K562 (cell line): ENCODE data around the gene LEMD1. TPM values are rescaled to one million over a fixed set of nuclear protein-coding genes. Genes with fewer than 3 reads are reported as not detected.

Experiments
- ATAC-seq: fragments of 200-7000 bp; cut with Tn5 transposase; 3 replicates; pipeline ENCODE4 v1.9.1; 2020; ENCODE audit warnings: moderate library complexity
- BruUV-seq: library from RNA; stranded (reverse); fragments of 400-500 nt; replicated peaks from 2 replicates; lab custom pipeline; 2021; lab: Mats Ljungman, UMichigan
- CTCF ChIA-PET: fragments of 300-600 bp; formaldehyde crosslinking; extraction: SDS; loops from one replicate; lab custom pipeline; 2021; ENCODE audit warnings: low intra/inter-chr PET ratio; lab: Yijun Ruan, JAX
- POLR2A ChIA-PET: fragments of 300-600, 350-650 bp; sonication (Branson Sonifier 250); formaldehyde crosslinking; extraction: SDS; loops from one replicate; lab custom pipeline; 2021; ENCODE audit warnings: antibody characterized with exemption, inconsistent platforms; lab: Yijun Ruan, JAX
- DNase-seq, 4 experiments: peaks; one replicate each; pipeline versions ENCODE4 v3.0.0 to v3.0.0-alpha.2; 2011 to 2018; ENCODE audit warnings: low spot score in 3 of 4, mixed read lengths in 3 of 4; ENCODE audit errors: extremely low read depth in 1 of 4
- FAIRE-seq: peaks from 2 replicates; lab custom pipeline; 2011; peaks lifted over from hg19 to GRCh38; lab: Jason Lieb, UNC
- H2AFZ ChIP-seq: 2 replicates; pipeline ENCODE4 v1.6.0; 2011; ENCODE audit warnings: low read depth, low read length, control low read depth, inconsistent platforms
- H3K27ac ChIP-seq: fragments of 200-600 bp; 3 replicates; pipeline ENCODE4 v1.8.0; 2011; ENCODE audit warnings: low read depth, mild to moderate bottlenecking, control low read depth, inconsistent platforms, low read length, moderate library complexity, mixed read lengths; ENCODE audit errors: extremely low read depth
- H3K27me3 ChIP-seq, 2 experiments: fragments of 300-600 bp in 1 of 2; 2 replicates in 1 of 2; 3 replicates in 1 of 2; pipeline versions ENCODE4 v1.6.0 to v1.8.0; 2011; ENCODE audit warnings: inconsistent platforms in 2 of 2, low read length in 2 of 2, mild to moderate bottlenecking in 1 of 2, mixed read lengths in 1 of 2, moderate library complexity in 1 of 2; ENCODE audit not compliant: control insufficient read depth in 2 of 2, insufficient read depth in 2 of 2
- H3K36me3 ChIP-seq: fragments of 300-600 bp; 3 replicates; pipeline ENCODE4 v1.8.0; 2011; ENCODE audit warnings: mild to moderate bottlenecking, low read length, inconsistent platforms; ENCODE audit not compliant: control insufficient read depth, insufficient read depth
- H3K4me1 ChIP-seq, 2 experiments: fragments of 200-600 bp in 1 of 2; replicated peaks in 1 of 2; 2 replicates in 1 of 2; 3 replicates in 1 of 2; pipeline versions ENCODE4 v1.5.1 to v1.8.0; 2011; ENCODE audit warnings: inconsistent platforms in 2 of 2, low read length in 2 of 2, mild to moderate bottlenecking in 1 of 2, mixed read lengths in 1 of 2, moderate library complexity in 1 of 2; ENCODE audit not compliant: control insufficient read depth in 2 of 2, insufficient read depth in 2 of 2
- H3K4me2 ChIP-seq: 2 replicates; pipeline ENCODE4 v1.6.1; 2011; ENCODE audit warnings: low read length, control low read depth, inconsistent platforms, mixed read lengths; ENCODE audit not compliant: insufficient read depth
- H3K4me3 ChIP-seq: fragments of 200-600 bp; sonication (generic), shearing (Covaris generic); 2 replicates; pipeline ENCODE4 v1.5.1; 2016; ENCODE audit warnings: control low read depth, inconsistent platforms
- H3K79me2 ChIP-seq: fragments of 200-600 bp; 3 replicates; pipeline ENCODE4 v1.8.0; 2011; ENCODE audit warnings: low read length, inconsistent platforms; ENCODE audit not compliant: control insufficient read depth, insufficient read depth
- H3K9ac ChIP-seq, 2 experiments: 2 replicates each; pipeline versions ENCODE4 v1.6.0 to v1.6.1; 2011; ENCODE audit warnings: low read depth in 2 of 2, low read length in 2 of 2, control low read depth in 1 of 2, inconsistent platforms in 1 of 2, mild to moderate bottlenecking in 1 of 2, mixed read lengths in 1 of 2; ENCODE audit not compliant: insufficient read depth in 1 of 2
- H3K9me1 ChIP-seq: one replicate; pipeline ENCODE4 v1.6.0; 2011; ENCODE audit warnings: inconsistent platforms, mild to moderate bottlenecking, low read length, moderate library complexity; ENCODE audit not compliant: control insufficient read depth, insufficient read depth
- H3K9me3 ChIP-seq: replicated peaks from 2 replicates; pipeline ENCODE4 v1.5.1; 2011; ENCODE audit warnings: low read depth, low read length, inconsistent platforms; ENCODE audit not compliant: control insufficient read depth, insufficient read depth
- H4K20me1 ChIP-seq: replicated peaks from 2 replicates; pipeline ENCODE4 v1.6.1; 2011; ENCODE audit warnings: low read length, inconsistent platforms, mixed read lengths; ENCODE audit not compliant: control insufficient read depth, insufficient read depth
- BACH1 ChIP-seq: fragments of 200-800 bp; sonication (Bioruptor generic); IDR thresholded peaks from 2 replicates; pipeline ENCODE4 v1.6.1; 2016; ENCODE audit warnings: missing genetic modification characterization, missing compliant biosample characterization
- EGR1 ChIP-seq: fragments of 450-650 bp; conservative IDR thresholded peaks from 2 replicates; pipeline ENCODE4 v1.6.1; 2017; ENCODE audit warnings: mild to moderate bottlenecking
- KDM4B ChIP-seq, 2 experiments: fragments of 450-650 bp in 1 of 2; sonication (generic) in 1 of 2; IDR thresholded peaks; 2 replicates each; pipeline ENCODE4 v1.6.1; 2016 to 2017; ENCODE audit warnings: borderline replicate concordance in 2 of 2, antibody characterized with exemption in 1 of 2, low read depth in 1 of 2, mild to moderate bottlenecking in 1 of 2
- KDM5B ChIP-seq: fragments of 200-600 bp; sonication (generic); IDR thresholded peaks from 2 replicates; pipeline ENCODE4 v1.6.1; 2012; ENCODE audit warnings: low read depth, mild to moderate bottlenecking, moderate library complexity, low read length, control low read depth, inconsistent platforms; ENCODE audit not compliant: insufficient replicate concordance
- LCOR ChIP-seq: sonication (generic); formaldehyde crosslinking; IDR thresholded peaks from 2 replicates; pipeline ENCODE4 v1.8.0; 2022; ENCODE audit warnings: mild to moderate bottlenecking, missing genetic modification reagents
- RBM39 ChIP-seq: fragments of 200-400 bp; formaldehyde crosslinking; optimal IDR thresholded peaks from 2 replicates; pipeline ENCODE3; 2018; ENCODE audit warnings: low read depth, low read length
- SAFB ChIP-seq: fragments of 200-400 bp; formaldehyde crosslinking; IDR thresholded peaks from 2 replicates; pipeline ENCODE4 v1.6.1; 2017; ENCODE audit warnings: low read depth, low read length, borderline replicate concordance
- SRF ChIP-seq, 2 experiments: fragments of 250-450, 450-650 bp in 1 of 2; sonication (Bioruptor Pico) in 1 of 2; sonication (generic) in 1 of 2; formaldehyde crosslinking; IDR thresholded peaks; 2 replicates each; pipeline versions ENCODE4 v1.5.0 to v1.5.1; 2020 to 2022; ENCODE audit warnings: mild to moderate bottlenecking in 1 of 2, missing genetic modification reagents in 1 of 2
- WGBS: fragments of 100-300 bp; shearing (Covaris generic); methylation state at CpG from one replicate; pipeline ENCODE4 v1.1.6; 2016; ENCODE audit warnings: low coverage, mixed read lengths; ENCODE audit not compliant: insufficient coverage; ENCODE audit errors: missing lambda C conversion rate; 5-methylcytosine and 5-hydroxymethylcytosine counted together
- in situ Hi-C: fragments of 300-500 bp; cut with MboI; formaldehyde crosslinking; loops from 4 replicates; pipeline ENCODE4 v1.15.0; 2018; ENCODE audit warnings: inconsistent platforms, mixed read lengths
- intact Hi-C: fragments of 100-400 bp; cut with micrococcal nuclease; formaldehyde crosslinking; loops from 2 replicates; pipeline ENCODE4 v1.14.2; 2022
- polyA plus RNA-seq, 8 experiments: library from polyadenylated mRNA; depleted of rRNA in 4 of 8; stranded (reverse) in 5 of 8; unstranded in 3 of 8; fragments of >200 nt; fragmentation: Nextera tagmentation in 2 of 8; fragmentation: Illumina TruSeq in 1 of 8; extraction: Ambion mirVana in 2 of 8; extraction: Trizol in 1 of 8; gene quantifications; 2 replicates each; pipeline versions ENCODE4 v1.2.1 to v1.2.3, GENCODE V29; 2011 to 2014; ENCODE audit warnings: inconsistent platforms in 1 of 8, missing spikeins in 1 of 8
- total RNA-seq, 7 experiments: library from RNA; depleted of rRNA in 6 of 7; stranded (reverse); fragments of >200 nt in 6 of 7; fragmentation: Illumina TruSeq in 2 of 7; extraction: Trizol in 2 of 7; gene quantifications; 2 replicates each; pipeline versions ENCODE4 v1.2.1 to v1.2.3, GENCODE V29; 2011 to 2021; ENCODE audit warnings: low replicate concordance in 1 of 7
- TF ChIP-seq, protein P1 (sequence below), 2 experiments: fragments of 150-350 bp in 1 of 2; IDR thresholded peaks; 2 replicates each; pipeline ENCODE4 v1.6.1; 2012 to 2016; ENCODE audit warnings: low read depth in 2 of 2, low read length in 2 of 2, mild to moderate bottlenecking in 1 of 2, moderate library complexity in 1 of 2
- TF ChIP-seq, protein P2 (sequence below): fragments of 450-650 bp; IDR thresholded peaks from 2 replicates; pipeline ENCODE4 v1.6.1; 2017; ENCODE audit warnings: antibody characterized with exemption, mild to moderate bottlenecking
- TF ChIP-seq, protein P3 (sequence below): fragments of 450-650 bp; formaldehyde crosslinking; IDR thresholded peaks from 2 replicates; pipeline ENCODE4 v1.4.0; 2022; ENCODE audit warnings: mild to moderate bottlenecking, moderate library complexity

Gene LEMD1
- total and polyA plus RNA-seq, 9 of the 15 experiments (the other 6 are each of a cell fraction or from before 2014, with no cell fraction given): 0.11 to 2.4 (median 0.57) TPM; not detected in 1

DNA sequence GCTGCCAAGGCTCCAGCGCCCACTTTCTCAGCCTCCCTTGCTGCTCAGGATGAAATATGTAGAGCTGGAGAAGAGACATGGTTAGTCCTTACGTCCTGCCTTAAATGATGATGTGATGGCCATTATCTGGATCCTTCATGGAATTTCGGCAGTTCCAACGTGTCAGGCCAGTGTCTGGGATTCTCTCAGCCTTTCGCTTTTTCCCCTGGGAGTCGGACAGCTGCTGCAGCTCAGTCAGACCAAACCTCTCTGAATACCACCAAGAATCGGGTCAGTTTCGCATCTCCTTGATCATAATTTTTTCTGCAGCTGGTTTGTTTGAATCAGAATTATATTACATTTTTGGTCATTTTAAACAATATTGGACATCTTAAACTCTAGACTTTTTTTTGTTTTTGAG is 42.8 kb downstream of the LEMD1 start (continued):
- TF ChIP-seq, protein P1, sequence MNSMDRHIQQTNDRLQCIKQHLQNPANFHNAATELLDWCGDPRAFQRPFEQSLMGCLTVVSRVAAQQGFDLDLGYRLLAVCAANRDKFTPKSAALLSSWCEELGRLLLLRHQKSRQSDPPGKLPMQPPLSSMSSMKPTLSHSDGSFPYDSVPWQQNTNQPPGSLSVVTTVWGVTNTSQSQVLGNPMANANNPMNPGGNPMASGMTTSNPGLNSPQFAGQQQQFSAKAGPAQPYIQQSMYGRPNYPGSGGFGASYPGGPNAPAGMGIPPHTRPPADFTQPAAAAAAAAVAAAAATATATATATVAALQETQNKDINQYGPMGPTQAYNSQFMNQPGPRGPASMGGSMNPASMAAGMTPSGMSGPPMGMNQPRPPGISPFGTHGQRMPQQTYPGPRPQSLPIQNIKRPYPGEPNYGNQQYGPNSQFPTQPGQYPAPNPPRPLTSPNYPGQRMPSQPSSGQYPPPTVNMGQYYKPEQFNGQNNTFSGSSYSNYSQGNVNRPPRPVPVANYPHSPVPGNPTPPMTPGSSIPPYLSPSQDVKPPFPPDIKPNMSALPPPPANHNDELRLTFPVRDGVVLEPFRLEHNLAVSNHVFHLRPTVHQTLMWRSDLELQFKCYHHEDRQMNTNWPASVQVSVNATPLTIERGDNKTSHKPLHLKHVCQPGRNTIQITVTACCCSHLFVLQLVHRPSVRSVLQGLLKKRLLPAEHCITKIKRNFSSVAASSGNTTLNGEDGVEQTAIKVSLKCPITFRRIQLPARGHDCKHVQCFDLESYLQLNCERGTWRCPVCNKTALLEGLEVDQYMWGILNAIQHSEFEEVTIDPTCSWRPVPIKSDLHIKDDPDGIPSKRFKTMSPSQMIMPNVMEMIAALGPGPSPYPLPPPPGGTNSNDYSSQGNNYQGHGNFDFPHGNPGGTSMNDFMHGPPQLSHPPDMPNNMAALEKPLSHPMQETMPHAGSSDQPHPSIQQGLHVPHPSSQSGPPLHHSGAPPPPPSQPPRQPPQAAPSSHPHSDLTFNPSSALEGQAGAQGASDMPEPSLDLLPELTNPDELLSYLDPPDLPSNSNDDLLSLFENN (IDR thresholded peaks at IDR 0.05; ENCODE audit: low read depth in 2 of 2, low read length in 2 of 2): no peak
- no peak for TF ChIP-seq LCOR

DNA sequence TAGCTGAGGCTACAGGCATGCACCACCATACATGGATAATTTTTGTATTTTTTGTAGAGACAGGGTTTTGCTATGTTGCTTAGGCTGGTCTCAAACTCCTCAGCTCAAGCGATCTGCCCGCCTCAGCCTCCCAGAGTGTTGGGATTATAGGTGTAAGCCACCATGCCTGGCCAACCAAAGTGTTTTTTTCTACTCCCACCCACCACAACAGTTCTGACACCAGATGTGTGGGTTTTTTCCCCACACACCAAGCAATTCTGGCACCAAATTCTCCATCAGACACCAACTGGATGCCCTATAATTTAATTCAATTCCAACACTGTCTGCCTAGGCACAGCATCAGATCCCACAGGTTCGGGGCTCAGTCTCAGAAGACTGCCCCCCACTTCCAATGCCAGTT is 44.5 kb downstream of the LEMD1 start:
- no peak overlapping the region for H3K9ac ChIP-seq
- in situ Hi-C loops (no loop called here), intact Hi-C loops (no loop called here)
- H4K20me1 ChIP-seq: peaks cover 3% of the 10 kb centered on the region
- H3K79me2 ChIP-seq: no peaks in the 10 kb centered on the region
- H3K27ac ChIP-seq: no peak overlapping the region
- no peaks in the 10 kb centered on the region for H3K9me1 ChIP-seq
- H2AFZ ChIP-seq: no peak overlapping the region
- no TSS peak for BruUV-seq
- CTCF ChIA-PET: no interaction called here
- H3K4me2 ChIP-seq: no peak overlapping the region
- ATAC-seq (no peak), DNase-seq (no peak), FAIRE-seq (no peak)
- peaks cover 0 to 2% of the 10 kb centered on the region in 2 experiments; a peak in 1 of 5 replicates for H3K4me1 ChIP-seq
- no peaks in the 10 kb centered on the region for H3K36me3 ChIP-seq
- H3K9me3 ChIP-seq: no peaks in the 10 kb centered on the region; the same call in 1 of the 2 replicates
- POLR2A ChIA-PET: interaction anchor here (0.5 kb wide), 1 partner anchor 31 kb away, joined by 3 read pairs; no protein-coding TSS in a partner anchor
- WGBS: 0% methylated on average over 3 of the region's 3 CpGs
- H3K27me3 ChIP-seq: peaks cover 52 to 73% of the 10 kb centered on the region in 2 experiments
- H3K4me3 ChIP-seq: no peak overlapping the region
- TF ChIP-seq SAFB (no peak), RBM39 (no peak), KDM5B (no peak), SRF (CRISPR knock-in tag; IDR thresholded peaks at IDR 0.05) (no peak), EGR1 (no peak), KDM4B (IDR thresholded peaks at IDR 0.05; ENCODE audit: borderline replicate concordance in 2 of 2, low read depth in 1 of 2) (no peak), BACH1 (tag) (no peak)
- TF ChIP-seq, protein P2, sequence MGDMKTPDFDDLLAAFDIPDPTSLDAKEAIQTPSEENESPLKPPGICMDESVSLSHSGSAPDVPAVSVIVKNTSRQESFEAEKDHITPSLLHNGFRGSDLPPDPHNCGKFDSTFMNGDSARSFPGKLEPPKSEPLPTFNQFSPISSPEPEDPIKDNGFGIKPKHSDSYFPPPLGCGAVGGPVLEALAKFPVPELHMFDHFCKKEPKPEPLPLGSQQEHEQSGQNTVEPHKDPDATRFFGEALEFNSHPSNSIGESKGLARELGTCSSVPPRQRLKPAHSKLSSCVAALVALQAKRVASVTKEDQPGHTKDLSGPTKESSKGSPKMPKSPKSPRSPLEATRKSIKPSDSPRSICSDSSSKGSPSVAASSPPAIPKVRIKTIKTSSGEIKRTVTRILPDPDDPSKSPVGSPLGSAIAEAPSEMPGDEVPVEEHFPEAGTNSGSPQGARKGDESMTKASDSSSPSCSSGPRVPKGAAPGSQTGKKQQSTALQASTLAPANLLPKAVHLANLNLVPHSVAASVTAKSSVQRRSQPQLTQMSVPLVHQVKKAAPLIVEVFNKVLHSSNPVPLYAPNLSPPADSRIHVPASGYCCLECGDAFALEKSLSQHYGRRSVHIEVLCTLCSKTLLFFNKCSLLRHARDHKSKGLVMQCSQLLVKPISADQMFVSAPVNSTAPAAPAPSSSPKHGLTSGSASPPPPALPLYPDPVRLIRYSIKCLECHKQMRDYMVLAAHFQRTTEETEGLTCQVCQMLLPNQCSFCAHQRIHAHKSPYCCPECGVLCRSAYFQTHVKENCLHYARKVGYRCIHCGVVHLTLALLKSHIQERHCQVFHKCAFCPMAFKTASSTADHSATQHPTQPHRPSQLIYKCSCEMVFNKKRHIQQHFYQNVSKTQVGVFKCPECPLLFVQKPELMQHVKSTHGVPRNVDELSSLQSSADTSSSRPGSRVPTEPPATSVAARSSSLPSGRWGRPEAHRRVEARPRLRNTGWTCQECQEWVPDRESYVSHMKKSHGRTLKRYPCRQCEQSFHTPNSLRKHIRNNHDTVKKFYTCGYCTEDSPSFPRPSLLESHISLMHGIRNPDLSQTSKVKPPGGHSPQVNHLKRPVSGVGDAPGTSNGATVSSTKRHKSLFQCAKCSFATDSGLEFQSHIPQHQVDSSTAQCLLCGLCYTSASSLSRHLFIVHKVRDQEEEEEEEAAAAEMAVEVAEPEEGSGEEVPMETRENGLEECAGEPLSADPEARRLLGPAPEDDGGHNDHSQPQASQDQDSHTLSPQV: no peak
- TF ChIP-seq, protein P3, sequence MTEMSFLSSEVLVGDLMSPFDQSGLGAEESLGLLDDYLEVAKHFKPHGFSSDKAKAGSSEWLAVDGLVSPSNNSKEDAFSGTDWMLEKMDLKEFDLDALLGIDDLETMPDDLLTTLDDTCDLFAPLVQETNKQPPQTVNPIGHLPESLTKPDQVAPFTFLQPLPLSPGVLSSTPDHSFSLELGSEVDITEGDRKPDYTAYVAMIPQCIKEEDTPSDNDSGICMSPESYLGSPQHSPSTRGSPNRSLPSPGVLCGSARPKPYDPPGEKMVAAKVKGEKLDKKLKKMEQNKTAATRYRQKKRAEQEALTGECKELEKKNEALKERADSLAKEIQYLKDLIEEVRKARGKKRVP: no peak
